ENCODE results near the gene UTRN.

The UTRN gene

GRCh38 chr6:144284783-144285547 is at the start of gene UTRN:
UTRN (plus strand) TSS chr6:144285335; CDS start chr6:144291829, 6,494 bp downstream.
- DNase-seq: peak; percentile 36

- DNase-seq: no peak
These were observed 40.4 kb upstream of the UTRN start for GRCh38 chr6:144244688-144245087.

GRCh38 chr6:144246988-144247387 is 38.1 kb upstream of the UTRN start:
- DNase-seq: no peak

- no peak for DNase-seq
These were observed 37.1 kb upstream of the UTRN start for GRCh38 chr6:144248003-144248402.

- DNase-seq: no peak
These were observed 36.4 kb upstream of the UTRN start for GRCh38 chr6:144248476-144249301.

- no peak for DNase-seq
These were observed 34.9 kb upstream of the UTRN start for GRCh38 chr6:144250276-144250675.

- no peak for DNase-seq
These were observed 32.9 kb upstream of the UTRN start for GRCh38 chr6:144252259-144252658.

- DNase-seq: no peak
These were observed 25.1 kb upstream of the UTRN start for GRCh38 chr6:144259986-144260385.

GRCh38 chr6:144262470-144263369 is 22.4 kb upstream of the UTRN start:
- DNase-seq: no peak

GRCh38 chr6:144263786-144264185 is 21.3 kb upstream of the UTRN start:
- no peak for DNase-seq

- no peak for DNase-seq
These were observed 20.7 kb upstream of the UTRN start for GRCh38 chr6:144264270-144265060.

GRCh38 chr6:144265061-144265357 is 20.1 kb upstream of the UTRN start:
- no peak for DNase-seq

GRCh38 chr6:144265390-144265789 is 19.7 kb upstream of the UTRN start:
- no peak for DNase-seq

GRCh38 chr6:144266091-144266649 is 19.0 kb upstream of the UTRN start:
- DNase-seq: no peak

- DNase-seq: no peak
These were observed 16.3 kb upstream of the UTRN start for GRCh38 chr6:144268794-144269349.

- no peak for DNase-seq
These were observed 8.0 kb upstream of the UTRN start for GRCh38 chr6:144277174-144277573.

GRCh38 chr6:144277605-144278227 is 7.4 kb upstream of the UTRN start:
- no peak for DNase-seq

GRCh38 chr6:144278659-144279314 is 6.3 kb upstream of the UTRN start:
- DNase-seq: no peak

GRCh38 chr6:144279484-144280150 is 5.5 kb upstream of the UTRN start:
- DNase-seq: no peak

Data from KG1 (cell line).